Thyroid gland (tissue), 4 donors: Measurements from ENCODE around the gene LYSMD3.

ENCODE experiments used
- POLR2A ChIP-seq, 2 donors: fragments of 450-650 bp; IDR thresholded peaks; one replicate each; pipeline ENCODE4 v1.6.1; 2017; ENCODE audit warnings: antibody characterized with exemption in 2 of 2, mild to moderate bottlenecking in 2 of 2, moderate library complexity in 1 of 2
- TF ChIP-seq, protein P1 (sequence below), 6 experiments: fragments of 200-600 bp in 3 of 6; fragments of 450-650 bp in 3 of 6; sonication (generic) in 3 of 6; IDR thresholded peaks; one replicate each; pipeline ENCODE4 v1.5.1; 2016 to 2019; ENCODE audit warnings: antibody characterized with exemption in 6 of 6, mild to moderate bottlenecking in 2 of 6, inconsistent platforms in 1 of 6, moderate library complexity in 1 of 6

- TF ChIP-seq, protein P1, sequence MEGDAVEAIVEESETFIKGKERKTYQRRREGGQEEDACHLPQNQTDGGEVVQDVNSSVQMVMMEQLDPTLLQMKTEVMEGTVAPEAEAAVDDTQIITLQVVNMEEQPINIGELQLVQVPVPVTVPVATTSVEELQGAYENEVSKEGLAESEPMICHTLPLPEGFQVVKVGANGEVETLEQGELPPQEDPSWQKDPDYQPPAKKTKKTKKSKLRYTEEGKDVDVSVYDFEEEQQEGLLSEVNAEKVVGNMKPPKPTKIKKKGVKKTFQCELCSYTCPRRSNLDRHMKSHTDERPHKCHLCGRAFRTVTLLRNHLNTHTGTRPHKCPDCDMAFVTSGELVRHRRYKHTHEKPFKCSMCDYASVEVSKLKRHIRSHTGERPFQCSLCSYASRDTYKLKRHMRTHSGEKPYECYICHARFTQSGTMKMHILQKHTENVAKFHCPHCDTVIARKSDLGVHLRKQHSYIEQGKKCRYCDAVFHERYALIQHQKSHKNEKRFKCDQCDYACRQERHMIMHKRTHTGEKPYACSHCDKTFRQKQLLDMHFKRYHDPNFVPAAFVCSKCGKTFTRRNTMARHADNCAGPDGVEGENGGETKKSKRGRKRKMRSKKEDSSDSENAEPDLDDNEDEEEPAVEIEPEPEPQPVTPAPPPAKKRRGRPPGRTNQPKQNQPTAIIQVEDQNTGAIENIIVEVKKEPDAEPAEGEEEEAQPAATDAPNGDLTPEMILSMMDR (IDR thresholded peaks at IDR 0.05): no peak
- no peak for TF ChIP-seq POLR2A (IDR thresholded peaks at IDR 0.05)
Measured at GRCh38 chr5:90506221-90506620, 23.2 kb downstream of the LYSMD3 start.
